Measurements from ENCODE around the gene TRPC1. TPM values are rescaled to one million over a fixed set of nuclear protein-coding genes. Genes with fewer than 3 reads are reported as not detected.

The TRPC1 gene
- polyA plus RNA-seq, 1 of the 3 experiments (the other 2 are of a cell fraction) = 9.6 TPM

DNA sequence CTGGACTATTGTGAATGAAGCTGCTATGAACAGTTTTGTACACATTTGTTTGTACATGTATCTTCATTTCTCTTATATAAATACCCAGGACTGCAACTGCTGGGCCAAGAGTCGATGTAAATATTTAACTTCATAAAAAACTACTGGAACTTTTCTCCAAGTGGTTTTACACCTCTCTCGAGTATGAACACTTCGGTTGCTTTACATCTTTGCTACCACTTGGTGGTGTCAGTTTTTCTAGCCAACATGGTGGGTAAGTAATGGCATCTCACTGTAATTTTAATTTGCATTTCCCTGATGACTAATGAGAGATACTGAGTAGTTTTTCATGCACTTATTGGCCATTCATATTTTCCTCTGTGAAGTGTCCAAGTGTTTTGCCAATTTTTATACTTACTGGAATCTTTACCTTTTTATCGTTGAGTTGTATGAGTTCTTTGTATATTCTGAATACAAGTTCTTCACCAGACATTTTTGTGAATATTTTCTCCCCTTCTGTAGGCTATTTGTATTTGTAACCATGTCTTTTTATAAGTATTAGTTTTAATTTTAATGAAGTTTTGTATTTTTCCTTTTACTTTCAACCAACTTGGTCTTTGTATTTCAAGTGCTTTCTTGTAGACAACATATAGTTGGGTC is 120.6 kb downstream of the TRPC1 start:
- Histone ChIP-seq H3K9me3 (no peaks in the 10 kb centered on the region), H4K20me1 (ENCODE audit: insufficient read depth) (no peaks in the 10 kb centered on the region), H3K9ac (no peak overlapping the region), H3K79me2 (ENCODE audit: insufficient read depth) (no peaks in the 10 kb centered on the region), H3K36me3 (replicated peaks in 1 of 2; ENCODE audit: control insufficient read depth in 1 of 2, insufficient read depth in 2 of 2, low read length in 1 of 2) (no peaks in the 10 kb centered on the region), H3K9me2 (no peaks in the 10 kb centered on the region), H3K4me1 (ENCODE audit: control insufficient read depth in 1 of 2, insufficient read depth in 2 of 2, low read depth in 1 of 2, low read length in 1 of 2) (no peaks in the 10 kb centered on the region), H3K4me2 (no peak overlapping the region), H3K27ac (ENCODE audit: low read depth in 2 of 2, low read length in 1 of 2) (no peak overlapping the region), H3F3A (replicated peaks; ENCODE audit: insufficient read depth) (peaks cover 7% of the 10 kb centered on the region), H2AFZ (ENCODE audit: low read depth) (no peak overlapping the region), H3K27me3 (ENCODE audit: insufficient read depth) (no peaks in the 10 kb centered on the region), H3K4me3 (ENCODE audit: low read depth in 2 of 2, low read length in 1 of 2) (no peak overlapping the region)
- 0 out of 2 replicates have a peak, but pooled peaks have one; percentile 18 for TF ChIP-seq SMC3 (IDR thresholded peaks at IDR 0.05; ENCODE audit: low read depth, low read length)
- TF ChIP-seq YY1 (IDR thresholded peaks at IDR 0.05; ENCODE audit: low read depth) = peak; percentile 39; the same call in 1 of the 2 replicates
- TF ChIP-seq, protein P1, sequence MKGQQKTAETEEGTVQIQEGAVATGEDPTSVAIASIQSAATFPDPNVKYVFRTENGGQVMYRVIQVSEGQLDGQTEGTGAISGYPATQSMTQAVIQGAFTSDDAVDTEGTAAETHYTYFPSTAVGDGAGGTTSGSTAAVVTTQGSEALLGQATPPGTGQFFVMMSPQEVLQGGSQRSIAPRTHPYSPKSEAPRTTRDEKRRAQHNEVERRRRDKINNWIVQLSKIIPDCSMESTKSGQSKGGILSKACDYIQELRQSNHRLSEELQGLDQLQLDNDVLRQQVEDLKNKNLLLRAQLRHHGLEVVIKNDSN (IDR thresholded peaks at IDR 0.05; ENCODE audit: borderline replicate concordance, low read depth) = no peak
- TF ChIP-seq RAD21 (IDR thresholded peaks at IDR 0.05; ENCODE audit: low read length) = peak; percentile 44
- TF ChIP-seq CTCF (IDR thresholded peaks at IDR 0.05) = peak; percentile 54
- no peak for TF ChIP-seq EP300 (IDR thresholded peaks at IDR 0.05; ENCODE audit: borderline replicate concordance in 1 of 2, low read depth in 1 of 2, low read length in 1 of 2)
- POLR2A ChIA-PET = no interaction called here
- DNase-seq = peak; percentile 25
- WGBS (ENCODE audit: low lambda C conversion rate) = 32% methylated on average over 4 of the region's 4 CpGs
- CTCF ChIA-PET = interaction anchor here (1.2 to 3.6 kb wide), 3 partner anchors 10 to 15 kb away, joined by 3 to 23 read pairs (median 6); no protein-coding TSS in a partner anchor

DNA sequence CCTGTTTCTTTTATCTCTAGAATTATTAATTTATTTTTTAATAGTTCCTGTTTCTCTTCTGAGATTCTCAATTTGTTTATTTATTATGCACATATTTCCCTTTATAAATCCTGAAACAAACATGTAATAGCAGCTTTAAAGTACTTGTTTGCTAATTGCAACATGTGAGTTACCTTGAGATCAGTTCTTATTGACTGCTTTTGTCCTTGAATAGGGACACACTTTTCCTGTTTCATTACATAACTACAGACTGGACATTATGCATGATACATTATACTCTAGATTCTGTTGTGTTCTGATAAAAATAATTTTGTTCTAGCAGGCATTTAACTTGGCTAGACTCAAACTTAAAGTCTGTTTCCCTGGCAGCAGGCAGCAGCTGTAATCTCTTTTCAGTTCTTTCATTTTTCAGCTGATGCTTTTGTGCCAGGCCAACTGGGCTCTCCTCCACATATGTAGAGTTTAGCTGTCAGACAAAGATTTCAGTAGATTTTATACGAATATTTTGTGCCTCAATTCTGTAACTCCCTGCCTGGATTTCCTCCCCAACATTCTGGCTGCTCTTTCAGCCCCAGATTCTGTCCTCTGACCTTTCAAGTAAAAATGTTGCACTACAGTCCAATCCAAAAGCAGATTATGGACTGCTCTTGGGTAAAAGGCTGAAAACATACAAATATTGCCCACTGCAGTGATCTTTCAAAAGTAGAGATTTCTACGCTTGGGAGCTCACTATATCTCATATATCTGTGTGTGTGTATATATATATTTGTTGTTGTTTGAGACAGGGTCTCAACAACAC is 123.1 kb downstream of the TRPC1 start:
- CTCF ChIA-PET = interaction anchor here (1.2 to 4.6 kb wide), 3 partner anchors 10 to 147 kb away, joined by 3 to 22 read pairs (median 13); no protein-coding TSS in a partner anchor

More for the DNA sequence above, 123.1 kb downstream of the TRPC1 start:
- DNase-seq = no peak
- no peaks in the 10 kb centered on the region for H3K79me2 ChIP-seq (ENCODE audit: insufficient read depth)
- TF ChIP-seq PBX3 (IDR thresholded peaks at IDR 0.05) = no peak
- no peak for TF ChIP-seq TEAD4 (IDR thresholded peaks at IDR 0.05; ENCODE audit: borderline replicate concordance, insufficient read depth)
- TF ChIP-seq SMC3 (IDR thresholded peaks at IDR 0.05; ENCODE audit: low read depth, low read length) = no peak
- no peak for TF ChIP-seq POLR2AphosphoS5 (IDR thresholded peaks at IDR 0.05; ENCODE audit: low read depth, low read length)
- no peaks in the 10 kb centered on the region for H3K9me2 ChIP-seq
- H3K4me3 ChIP-seq (ENCODE audit: low read depth in 2 of 2, low read length in 1 of 2) = no peak overlapping the region
- H3K9ac ChIP-seq = no peak overlapping the region
- H2AFZ ChIP-seq (ENCODE audit: low read depth) = no peak overlapping the region
- H3K27me3 ChIP-seq (ENCODE audit: insufficient read depth) = no peaks in the 10 kb centered on the region
- H4K20me1 ChIP-seq (ENCODE audit: insufficient read depth) = no peaks in the 10 kb centered on the region
- 17% methylated on average over 2 of the region's 2 CpGs for WGBS (ENCODE audit: low lambda C conversion rate)
- POLR2A ChIA-PET = no interaction called here
- peaks cover 18% of the 10 kb centered on the region for H3F3A ChIP-seq (replicated peaks; ENCODE audit: insufficient read depth)
- no peak overlapping the region for H3K4me2 ChIP-seq
- H3K36me3 ChIP-seq (replicated peaks in 1 of 2; ENCODE audit: control insufficient read depth in 1 of 2, insufficient read depth in 2 of 2, low read length in 1 of 2) = no peaks in the 10 kb centered on the region
- H3K9me3 ChIP-seq = no peaks in the 10 kb centered on the region
- no peak overlapping the region for H3K27ac ChIP-seq (ENCODE audit: low read depth in 2 of 2, low read length in 1 of 2)
- H3K4me1 ChIP-seq (ENCODE audit: control insufficient read depth in 1 of 2, insufficient read depth in 2 of 2, low read depth in 1 of 2, low read length in 1 of 2) = peaks cover 0 to 13% of the 10 kb centered on the region in 2 experiments; a peak in 1 of 4 replicates
